ENCODE measurements around the gene GSTM4.
"Not testable (repeated sequence)": the region's sequence is repeated elsewhere in the genome, so short reads cannot be mapped to it uniquely, and the experiment has no call there.

Gene GSTM4

GRCh38 chr1:109637446-109637845, 18.5 kb upstream of the GSTM4 start:
- no peak for DNase-seq (ENCODE audit: low spot score)

GRCh38 chr1:109639063-109639840, 16.6 kb upstream of the GSTM4 start:
- DNase-seq (ENCODE audit: low spot score), result no peak

GRCh38 chr1:109639841-109640184, 16.1 kb upstream of the GSTM4 start:
- no peak for DNase-seq (ENCODE audit: low spot score)

- DNase-seq (ENCODE audit: low spot score), result peak; percentile 90
Observed at GRCh38 chr1:109640285-109640865, 15.5 kb upstream of the GSTM4 start.

GRCh38 chr1:109641078-109641740, 14.7 kb upstream of the GSTM4 start:
- no peak for DNase-seq (ENCODE audit: low spot score)

- no peak for DNase-seq (ENCODE audit: low spot score)
Observed at GRCh38 chr1:109641861-109642260, 14.0 kb upstream of the GSTM4 start.

- DNase-seq (ENCODE audit: low spot score), result no peak
Observed at GRCh38 chr1:109642626-109643025, 13.3 kb upstream of the GSTM4 start.

GRCh38 chr1:109643385-109644230, 12.3 kb upstream of the GSTM4 start:
- DNase-seq (ENCODE audit: low spot score), result peak; percentile 83

- DNase-seq (ENCODE audit: low spot score), result no peak
Observed at GRCh38 chr1:109644670-109645069, 11.2 kb upstream of the GSTM4 start.

GRCh38 chr1:109649491-109649914, 6.4 kb upstream of the GSTM4 start:
- DNase-seq (ENCODE audit: low spot score), result no peak

- no peak for DNase-seq (ENCODE audit: low spot score)
Observed at GRCh38 chr1:109650609-109651008, 5.3 kb upstream of the GSTM4 start.

GRCh38 chr1:109652402-109652801, 3.5 kb upstream of the GSTM4 start:
- DNase-seq (ENCODE audit: low spot score), result no peak

- no peak for DNase-seq (ENCODE audit: low spot score)
Observed at GRCh38 chr1:109653306-109653705, 2.6 kb upstream of the GSTM4 start.

GRCh38 chr1:109654519-109654918, 1.4 kb upstream of the GSTM4 start:
- no peak for DNase-seq (ENCODE audit: low spot score)

GRCh38 chr1:109657395-109657794, 1.5 kb downstream of the GSTM4 start:
- DNase-seq (ENCODE audit: low spot score), result no peak

- no peak for DNase-seq (ENCODE audit: low spot score)
Observed at GRCh38 chr1:109657970-109658369, 2.1 kb downstream of the GSTM4 start.

GRCh38 chr1:109658533-109659042, 2.7 kb downstream of the GSTM4 start:
- no peak for DNase-seq (ENCODE audit: low spot score)

- no peak for DNase-seq (ENCODE audit: low spot score)
Observed at GRCh38 chr1:109659145-109659544, 3.2 kb downstream of the GSTM4 start.

GRCh38 chr1:109659997-109660690, 4.2 kb downstream of the GSTM4 start:
- no peak for DNase-seq (ENCODE audit: low spot score)

- DNase-seq (ENCODE audit: low spot score), result not testable (repeated sequence)
Observed at GRCh38 chr1:109660691-109661026, 4.8 kb downstream of the GSTM4 start.

- DNase-seq (ENCODE audit: low spot score), result no peak
Observed at GRCh38 chr1:109661391-109661790, 5.5 kb downstream of the GSTM4 start.

GRCh38 chr1:109664671-109665070, 8.8 kb downstream of the GSTM4 start:
- DNase-seq (ENCODE audit: low spot score), result no peak

All from CD4-positive, alpha-beta T cell treated with Interleukin-2 at 100 ng/mL for 4 hours (primary cell).